IMR-90 (cell line): ENCODE results near the gene CFAP58.

Experiments used
- BHLHE40 ChIP-seq: fragments of 150-350 bp; IDR thresholded peaks from 2 replicates; pipeline ENCODE4 v1.6.1; 2016; ENCODE audit warnings: mild to moderate bottlenecking, low read depth, low read length
- CEBPB ChIP-seq: IDR thresholded peaks from 2 replicates; pipeline ENCODE4 v1.6.1; 2012; ENCODE audit warnings: low read depth, low read length, improper control_type of control experiment
- CHD1 ChIP-seq: IDR thresholded peaks from 2 replicates; pipeline ENCODE4 v1.6.1; 2012; ENCODE audit warnings: low read depth, low read length, improper control_type of control experiment
- MAZ ChIP-seq: IDR thresholded peaks from 2 replicates; pipeline ENCODE4 v1.6.1; 2012; ENCODE audit warnings: low read depth, mild to moderate bottlenecking, low read length, improper control_type of control experiment, moderate library complexity, borderline replicate concordance
- MXI1 ChIP-seq: IDR thresholded peaks from 2 replicates; pipeline ENCODE4 v1.6.1; 2012; ENCODE audit warnings: low read depth, mild to moderate bottlenecking, low read length, moderate library complexity, borderline replicate concordance
- NFE2L2 ChIP-seq: fragments of 150-350 bp; IDR thresholded peaks from 2 replicates; pipeline ENCODE4 v1.6.1; 2016; ENCODE audit warnings: low read depth, mild to moderate bottlenecking, low read length
- POLR2A ChIP-seq: IDR thresholded peaks from 2 replicates; pipeline ENCODE4 v1.6.1; 2012; ENCODE audit warnings: mild to moderate bottlenecking, low read depth, low read length
- RAD21 ChIP-seq: IDR thresholded peaks from 2 replicates; pipeline ENCODE4 v1.6.1; 2012; ENCODE audit warnings: low read length, improper control_type of control experiment
- RCOR1 ChIP-seq: IDR thresholded peaks from 2 replicates; pipeline ENCODE4 v1.6.1; 2012; ENCODE audit warnings: mild to moderate bottlenecking, low read length, improper control_type of control experiment; ENCODE audit not compliant: insufficient replicate concordance
- RFX5 ChIP-seq: IDR thresholded peaks from 2 replicates; pipeline ENCODE4 v1.8.0; 2012; ENCODE audit warnings: low read depth, mild to moderate bottlenecking, low read length, moderate library complexity
- USF2 ChIP-seq: fragments of 150-350 bp; IDR thresholded peaks from 2 replicates; pipeline ENCODE4 v1.6.1; 2017; ENCODE audit warnings: mild to moderate bottlenecking, antibody characterized with exemption, low read length, low read depth
- TF ChIP-seq, protein P1 (sequence below): conservative IDR thresholded peaks from 2 replicates; pipeline ENCODE4 v1.5.1; 2012; ENCODE audit warnings: mild to moderate bottlenecking, low read depth, low read length, improper control_type of control experiment

GRCh38 chr10:104321725-104322415 lies 31.8 kb upstream of the CFAP58 start:
- no peak for TF ChIP-seq POLR2A
- TF ChIP-seq, protein P1, sequence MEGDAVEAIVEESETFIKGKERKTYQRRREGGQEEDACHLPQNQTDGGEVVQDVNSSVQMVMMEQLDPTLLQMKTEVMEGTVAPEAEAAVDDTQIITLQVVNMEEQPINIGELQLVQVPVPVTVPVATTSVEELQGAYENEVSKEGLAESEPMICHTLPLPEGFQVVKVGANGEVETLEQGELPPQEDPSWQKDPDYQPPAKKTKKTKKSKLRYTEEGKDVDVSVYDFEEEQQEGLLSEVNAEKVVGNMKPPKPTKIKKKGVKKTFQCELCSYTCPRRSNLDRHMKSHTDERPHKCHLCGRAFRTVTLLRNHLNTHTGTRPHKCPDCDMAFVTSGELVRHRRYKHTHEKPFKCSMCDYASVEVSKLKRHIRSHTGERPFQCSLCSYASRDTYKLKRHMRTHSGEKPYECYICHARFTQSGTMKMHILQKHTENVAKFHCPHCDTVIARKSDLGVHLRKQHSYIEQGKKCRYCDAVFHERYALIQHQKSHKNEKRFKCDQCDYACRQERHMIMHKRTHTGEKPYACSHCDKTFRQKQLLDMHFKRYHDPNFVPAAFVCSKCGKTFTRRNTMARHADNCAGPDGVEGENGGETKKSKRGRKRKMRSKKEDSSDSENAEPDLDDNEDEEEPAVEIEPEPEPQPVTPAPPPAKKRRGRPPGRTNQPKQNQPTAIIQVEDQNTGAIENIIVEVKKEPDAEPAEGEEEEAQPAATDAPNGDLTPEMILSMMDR: no peak
- TF ChIP-seq CEBPB: no peak
- no peak for TF ChIP-seq RAD21
- no peak for TF ChIP-seq NFE2L2
- TF ChIP-seq RFX5: no peak
- no peak for TF ChIP-seq BHLHE40
- TF ChIP-seq USF2: no peak
- no peak for TF ChIP-seq CHD1
- TF ChIP-seq MAZ: no peak
- no peak for TF ChIP-seq RCOR1
- no peak for TF ChIP-seq MXI1
